ENCODE data around the gene NPW.

NPW gene

GRCh38 chr16:1987198-1987597 is 32.4 kb upstream of the NPW start:
- no peak for TF ChIP-seq CTCF (conservative IDR thresholded peaks at IDR 0.05)
- H3K27ac ChIP-seq = no peak overlapping the region

GRCh38 chr16:1989209-1990100 is 30.1 kb upstream of the NPW start, which contains the start of gene SYNGR3:
TSS of gene SYNGR3 (plus strand) at chr16:1989970. CDS start at chr16:1990103, 133 bp downstream.
- peak within 1 kb of the TSS; percentile 13; the same call in 1 of the 2 replicates for H3K27ac ChIP-seq

GRCh38 chr16:1990101-1990350 is 29.6 kb upstream of the NPW start:
- no peak for TF ChIP-seq CTCF (conservative IDR thresholded peaks at IDR 0.05)
- H3K27ac ChIP-seq = peak overlapping the region; percentile 13; the same call in 1 of the 2 replicates

More at GRCh38 chr16:1989209-1990100, 30.1 kb upstream of the NPW start, which contains the start of gene SYNGR3:
- TF ChIP-seq CTCF (conservative IDR thresholded peaks at IDR 0.05) = no peak

- no peak for TF ChIP-seq CTCF (conservative IDR thresholded peaks at IDR 0.05)
- H3K27ac ChIP-seq = peak overlapping the region; percentile 13; the same call in 1 of the 2 replicates
Observed at GRCh38 chr16:1990351-1991134, 29.0 kb upstream of the NPW start.

GRCh38 chr16:1991135-1991551 is 28.4 kb upstream of the NPW start:
- H3K27ac ChIP-seq = no peak overlapping the region

GRCh38 chr16:1991588-1991947 is 28.0 kb upstream of the NPW start:
- TF ChIP-seq CTCF (conservative IDR thresholded peaks at IDR 0.05) = no peak
- no peak overlapping the region for H3K27ac ChIP-seq

More at GRCh38 chr16:1991135-1991551, 28.4 kb upstream of the NPW start:
- TF ChIP-seq CTCF (conservative IDR thresholded peaks at IDR 0.05) = no peak

GRCh38 chr16:1991948-1992703 is 27.5 kb upstream of the NPW start:
- no peak for TF ChIP-seq CTCF (conservative IDR thresholded peaks at IDR 0.05)
- H3K27ac ChIP-seq = no peak overlapping the region

Measured in VCaP (cell line).